Left lung (tissue), 10 donors: ENCODE measurements around the gene BCAS3. TPM values are rescaled to one million over a fixed set of nuclear protein-coding genes. Genes with fewer than 3 reads are reported as not detected.

Source experiments
- ATAC-seq: fragments of 200-7000 bp; cut with Tn5 transposase; one replicate; pipeline ENCODE4 v1.9.1; 2020; ENCODE audit warnings: moderate library complexity
- DNase-seq, 4 donors: peaks; one replicate each; pipeline ENCODE4 v3.0.0-alpha.2; 2013 to 2020
- H3K27ac ChIP-seq, 2 donors: fragments of 200-600 bp; sonication (generic) in 1 of 2; one replicate each; pipeline versions ENCODE4 v1.5.0 to v1.8.0; 2020 to 2021
- H3K27me3 ChIP-seq, 2 donors: fragments of 200-600 bp; sonication (generic) in 1 of 2; one replicate each; pipeline versions ENCODE4 v1.5.0 to v1.8.0; 2020 to 2021
- H3K36me3 ChIP-seq, 2 donors: fragments of 200-600 bp; sonication (generic) in 1 of 2; one replicate each; pipeline versions ENCODE4 v1.5.0 to v1.8.0; 2020 to 2021
- H3K4me1 ChIP-seq, 2 donors: fragments of 200-600 bp; one replicate each; pipeline ENCODE4 v1.8.0; 2021
- H3K4me3 ChIP-seq, 2 donors: fragments of 200-600 bp; sonication (generic) in 1 of 2; one replicate each; pipeline versions ENCODE4 v1.5.0 to v1.8.0; 2020 to 2021; ENCODE audit warnings: mild to moderate bottlenecking in 1 of 2
- H3K9me3 ChIP-seq, 2 donors: fragments of 200-600 bp; sonication (generic) in 1 of 2; one replicate each; pipeline versions ENCODE4 v1.5.0 to v1.8.0; 2020 to 2021
- CTCF ChIP-seq, 2 donors: fragments of 200-600 bp; sonication (generic) in 1 of 2; IDR thresholded peaks; one replicate each; pipeline versions ENCODE4 v1.5.0 to v1.8.0; 2021; ENCODE audit warnings: antibody characterized with exemption in 2 of 2
- intact Hi-C, 2 donors: fragments of 100-400 bp; cut with DNase I; formaldehyde crosslinking; loops; one replicate each; pipeline versions ENCODE4 v1.11.2 to v1.14.2; 2022
- polyA plus RNA-seq, 6 donors: library from polyadenylated mRNA; unstranded; fragments of 120-200 nt; gene quantifications; one replicate each; pipeline ENCODE4 v1.2.1, GENCODE V29; 2013; ENCODE audit not compliant: insufficient read length in 6 of 6
- total RNA-seq, 2 donors: library from RNA; stranded (reverse); fragmentation: NEBNext Ultra II Directional; extraction: Animal tissue kit (Norgen Biotek cat#: 25700); gene quantifications; one replicate each; pipeline ENCODE4 v1.2.1, GENCODE V29; 2021
- donor health status: DM: no; HTN: yes; CAD: no.
- donor health status: DM: no; HTN: no; CAD: no.

The BCAS3 gene
- total and polyA plus RNA-seq, 8 donors: 21.2 to 29.6 (median 28.0) TPM

- DNase-seq (no peak), ATAC-seq (no peak)
- H3K36me3 ChIP-seq: peaks cover 0 to 4% of the 10 kb centered on the region in 2 donors
- no peak for TF ChIP-seq CTCF (IDR thresholded peaks at IDR 0.05)
- no peaks in the 10 kb centered on the region for H3K9me3 ChIP-seq
- intact Hi-C loops: no loop called here
- no peak overlapping the region for H3K27ac ChIP-seq
- no peak overlapping the region for H3K4me3 ChIP-seq
- H3K27me3 ChIP-seq: no peaks in the 10 kb centered on the region
- no peaks in the 10 kb centered on the region for H3K4me1 ChIP-seq
Measured at GRCh38 chr17:60699090-60699489, 21.4 kb downstream of the BCAS3 start.

GRCh38 chr17:60704170-60704569 lies 26.5 kb downstream of the BCAS3 start:
- intact Hi-C loops: no loop called here
- no peak overlapping the region for H3K4me3 ChIP-seq
- DNase-seq (no peak), ATAC-seq (no peak)
- H3K4me1 ChIP-seq: no peaks in the 10 kb centered on the region
- TF ChIP-seq CTCF (IDR thresholded peaks at IDR 0.05): no peak
- no peaks in the 10 kb centered on the region for H3K9me3 ChIP-seq
- H3K36me3 ChIP-seq: peaks cover 0 to 13% of the 10 kb centered on the region in 2 donors
- no peak overlapping the region for H3K27ac ChIP-seq
- H3K27me3 ChIP-seq: no peaks in the 10 kb centered on the region

- H3K4me1 ChIP-seq: no peaks in the 10 kb centered on the region
- no peak for TF ChIP-seq CTCF (IDR thresholded peaks at IDR 0.05)
- H3K27ac ChIP-seq: no peak overlapping the region
- H3K9me3 ChIP-seq: no peaks in the 10 kb centered on the region
- H3K36me3 ChIP-seq: peaks cover 0 to 27% of the 10 kb centered on the region in 2 donors
- intact Hi-C loops: no loop called here
- DNase-seq (no peak), ATAC-seq (no peak)
- H3K4me3 ChIP-seq: no peak overlapping the region
- H3K27me3 ChIP-seq: no peaks in the 10 kb centered on the region
Measured at GRCh38 chr17:60712675-60713074, 35.0 kb downstream of the BCAS3 start.

GRCh38 chr17:60713608-60714007 lies 36.0 kb downstream of the BCAS3 start:
- DNase-seq (no peak), ATAC-seq (no peak)
- Histone ChIP-seq H3K36me3 (peaks cover 0 to 20% of the 10 kb centered on the region in 2 donors), H3K4me3 (no peak overlapping the region), H3K27me3 (no peaks in the 10 kb centered on the region), H3K4me1 (no peaks in the 10 kb centered on the region), H3K27ac (no peak overlapping the region), H3K9me3 (no peaks in the 10 kb centered on the region)
- intact Hi-C loops: no loop called here
- TF ChIP-seq CTCF (IDR thresholded peaks at IDR 0.05): no peak

- Histone ChIP-seq H3K9me3 (no peaks in the 10 kb centered on the region), H3K36me3 (no peaks in the 10 kb centered on the region), H3K27ac (no peak overlapping the region), H3K4me3 (no peak overlapping the region), H3K4me1 (no peaks in the 10 kb centered on the region), H3K27me3 (no peaks in the 10 kb centered on the region)
- intact Hi-C loops: no loop called here
- DNase-seq (no peak), ATAC-seq (no peak)
- TF ChIP-seq CTCF (IDR thresholded peaks at IDR 0.05): no peak
Measured at GRCh38 chr17:60716766-60717165, 39.1 kb downstream of the BCAS3 start.
